NCI-H510A (cell line): ENCODE measurements around the gene AFTPH.

Source experiments
- DNase-seq: peaks from one replicate; lab custom pipeline; 2025; lab: John Stamatoyannopoulos, UW

The AFTPH gene

GRCh38 chr2:64612575-64613195 is 88.6 kb downstream of the AFTPH start:
- no peak for DNase-seq

DNA sequence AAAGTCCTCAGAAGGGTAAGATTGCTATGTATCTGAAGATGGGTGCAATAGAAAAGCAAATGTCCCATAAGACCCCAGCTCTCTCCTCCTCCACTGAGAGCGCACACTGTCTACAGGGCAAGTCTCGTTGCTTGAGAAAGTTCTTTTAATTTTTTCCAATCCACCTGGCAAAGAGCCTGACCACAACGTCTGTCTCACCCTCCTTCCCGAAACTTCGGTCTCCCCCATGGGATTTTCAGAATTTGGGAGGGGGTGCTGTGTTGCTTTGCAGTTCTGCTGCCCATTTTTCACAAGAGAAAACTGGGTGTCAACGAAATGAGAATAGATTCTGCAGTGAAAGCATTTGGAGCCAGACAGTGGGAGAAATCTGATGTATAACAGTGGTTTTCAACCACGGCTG is 89.1 kb downstream of the AFTPH start:
- DNase-seq = no peak

DNA sequence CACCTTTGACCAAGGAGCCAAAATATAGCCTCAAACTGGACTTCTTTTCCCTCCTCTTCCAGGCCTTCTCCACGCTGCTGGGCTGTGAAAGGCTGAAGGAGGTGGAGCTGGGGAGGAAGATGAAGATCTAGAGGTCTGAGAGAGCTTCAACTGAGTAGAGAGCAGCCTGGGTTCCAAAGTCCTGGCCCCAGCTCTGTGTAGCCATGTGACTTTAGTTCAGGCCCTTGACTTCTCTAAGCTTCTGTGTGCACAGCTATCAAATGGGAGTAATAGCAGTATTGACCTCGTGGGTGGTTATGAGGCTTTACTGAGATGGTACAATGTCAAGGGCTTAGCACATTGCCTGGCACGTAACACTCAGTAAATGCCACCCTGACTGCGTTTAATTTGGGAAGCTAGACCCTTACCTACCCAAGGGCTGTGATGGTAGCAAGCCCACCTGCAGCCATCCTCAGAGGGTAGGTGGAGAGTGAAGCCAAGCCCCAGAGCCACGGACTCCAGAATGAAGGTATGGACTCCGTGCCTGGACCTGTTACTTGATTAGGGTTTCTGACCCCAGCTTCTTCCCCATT is 91.2 kb downstream of the AFTPH start:
- DNase-seq = no peak

DNA sequence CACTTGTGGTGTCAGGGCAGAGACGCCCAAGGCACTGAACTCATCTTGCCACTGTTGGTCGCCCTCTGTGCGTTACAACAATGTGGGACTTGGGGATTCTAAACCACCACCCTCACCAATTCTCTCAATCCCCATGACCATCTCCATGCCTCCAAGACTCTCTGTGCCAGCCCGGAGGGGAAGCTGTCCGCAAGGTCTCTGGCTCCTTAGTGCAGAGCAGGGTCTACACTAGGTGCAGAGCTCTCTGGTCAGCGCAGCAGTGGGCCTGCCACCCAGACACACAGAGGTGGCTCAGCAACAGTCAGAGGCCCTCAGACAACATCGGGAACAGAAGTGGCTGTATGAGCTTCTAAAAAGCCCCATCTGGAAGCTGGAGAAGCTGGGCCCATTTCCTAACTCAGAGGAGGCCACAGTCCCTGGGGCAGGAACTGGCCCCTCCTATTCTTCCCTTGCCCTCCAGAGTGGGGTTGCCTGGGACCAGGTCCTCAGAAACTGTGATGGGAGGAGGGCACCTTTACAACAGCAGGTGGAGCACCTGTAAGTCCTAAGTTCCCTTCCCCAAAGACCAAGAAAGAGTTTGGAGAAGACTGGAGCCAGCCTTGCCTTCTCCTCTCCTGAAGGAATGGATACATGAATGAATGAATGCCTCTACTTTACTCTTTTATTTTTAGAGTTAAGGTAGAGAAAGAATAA is 91.9 kb downstream of the AFTPH start:
- no peak for DNase-seq

DNA sequence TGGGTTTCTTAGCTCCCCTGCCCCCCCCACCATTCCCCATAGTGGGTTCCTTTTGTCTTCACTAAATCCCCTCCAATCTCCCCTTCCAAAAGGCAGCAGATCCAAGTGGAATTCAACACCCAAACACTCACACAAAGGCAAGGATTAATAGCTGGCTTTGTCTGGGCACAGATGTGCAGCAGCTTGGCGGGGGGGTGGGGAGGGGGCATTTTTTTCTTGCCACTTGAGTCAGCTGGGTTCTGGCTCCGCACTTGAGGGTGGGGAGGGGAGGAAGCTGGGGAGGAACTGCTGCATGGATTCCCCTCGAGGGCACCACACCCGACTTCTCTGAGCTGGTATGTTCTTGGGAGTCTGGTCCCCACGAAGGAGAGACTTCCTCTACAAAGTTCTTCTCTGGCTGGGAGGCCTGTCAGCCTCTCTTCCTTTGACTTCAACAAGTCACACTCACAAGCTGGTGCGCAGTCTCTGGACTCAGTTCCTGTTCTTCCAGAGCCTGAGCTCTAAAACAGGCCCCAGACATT is 93.6 kb downstream of the AFTPH start:
- DNase-seq = no peak

GRCh38 chr2:64620661-64621060 is 96.5 kb downstream of the AFTPH start:
- DNase-seq = no peak

GRCh38 chr2:64622443-64623241 is 98.5 kb downstream of the AFTPH start:
- no peak for DNase-seq

- no peak for DNase-seq
Measured at GRCh38 chr2:64623242-64623850, 99.2 kb downstream of the AFTPH start.

DNA sequence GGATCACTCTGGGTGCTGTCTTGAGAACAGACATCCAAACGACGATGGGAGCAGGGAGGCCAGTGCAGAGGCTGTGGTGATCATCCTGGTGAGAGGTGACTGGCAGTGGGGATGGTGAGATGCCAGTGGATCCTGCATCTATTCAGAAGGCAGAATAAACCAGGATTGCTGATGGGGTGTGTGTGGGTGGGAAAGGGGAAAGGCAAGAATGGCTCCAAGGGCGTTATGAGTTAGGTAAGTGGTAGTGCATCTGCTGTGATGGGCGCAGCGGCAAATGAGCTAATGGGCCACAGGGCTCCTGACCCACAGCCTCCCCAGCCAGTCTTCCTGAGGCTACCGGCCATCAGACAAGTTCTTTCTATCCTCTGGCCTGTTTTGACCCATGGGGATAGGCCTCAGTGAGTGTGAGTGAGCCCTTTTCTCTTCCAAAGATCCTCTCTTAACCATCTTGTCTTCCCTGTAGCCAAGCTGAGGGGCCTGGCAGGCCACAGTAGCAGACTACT is 100.0 kb downstream of the AFTPH start:
- no peak for DNase-seq

- no peak for DNase-seq
Measured at GRCh38 chr2:64624862-64625261, 100.7 kb downstream of the AFTPH start.

DNA sequence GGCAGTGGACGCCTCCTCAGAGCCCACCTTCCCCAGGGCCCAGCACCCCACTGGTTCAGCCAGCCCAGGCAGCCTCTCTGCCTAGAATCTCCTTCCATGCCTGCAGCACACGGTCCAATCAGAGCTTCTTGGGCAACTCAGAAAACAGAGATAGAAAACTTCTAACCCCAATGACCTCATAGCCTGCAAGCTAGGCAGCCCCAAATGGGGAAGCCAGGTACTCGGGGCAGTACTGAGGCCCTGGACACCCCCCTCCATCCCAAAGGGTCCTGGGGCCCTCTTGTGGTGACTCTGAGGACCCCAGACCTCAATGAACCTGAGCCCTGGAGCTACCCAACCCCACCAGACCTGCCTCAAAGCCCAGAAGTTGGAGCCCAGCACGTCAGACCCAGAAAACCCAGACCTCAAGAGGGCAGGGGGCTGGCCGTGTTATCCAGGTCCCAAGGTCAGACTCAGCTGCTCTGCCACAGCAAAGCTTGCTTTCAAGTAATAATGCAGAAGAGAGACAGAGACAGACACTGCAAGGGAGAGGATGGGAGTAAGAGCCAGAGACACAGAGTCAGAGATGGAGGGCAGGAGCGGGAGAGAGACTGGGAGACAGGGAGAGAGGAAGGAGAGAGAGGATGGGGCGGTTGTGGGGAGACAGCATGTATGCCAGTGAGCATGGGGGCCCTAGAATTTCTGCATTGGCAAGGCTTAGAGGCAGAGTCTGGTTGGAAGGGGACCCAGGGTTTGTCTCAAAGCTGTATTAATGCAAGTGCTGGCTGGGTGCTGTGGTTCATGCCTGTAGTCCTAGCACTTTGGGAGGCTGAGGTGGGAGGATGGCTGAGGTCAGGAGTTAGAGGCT is 101.4 kb downstream of the AFTPH start:
- DNase-seq = no peak

DNA sequence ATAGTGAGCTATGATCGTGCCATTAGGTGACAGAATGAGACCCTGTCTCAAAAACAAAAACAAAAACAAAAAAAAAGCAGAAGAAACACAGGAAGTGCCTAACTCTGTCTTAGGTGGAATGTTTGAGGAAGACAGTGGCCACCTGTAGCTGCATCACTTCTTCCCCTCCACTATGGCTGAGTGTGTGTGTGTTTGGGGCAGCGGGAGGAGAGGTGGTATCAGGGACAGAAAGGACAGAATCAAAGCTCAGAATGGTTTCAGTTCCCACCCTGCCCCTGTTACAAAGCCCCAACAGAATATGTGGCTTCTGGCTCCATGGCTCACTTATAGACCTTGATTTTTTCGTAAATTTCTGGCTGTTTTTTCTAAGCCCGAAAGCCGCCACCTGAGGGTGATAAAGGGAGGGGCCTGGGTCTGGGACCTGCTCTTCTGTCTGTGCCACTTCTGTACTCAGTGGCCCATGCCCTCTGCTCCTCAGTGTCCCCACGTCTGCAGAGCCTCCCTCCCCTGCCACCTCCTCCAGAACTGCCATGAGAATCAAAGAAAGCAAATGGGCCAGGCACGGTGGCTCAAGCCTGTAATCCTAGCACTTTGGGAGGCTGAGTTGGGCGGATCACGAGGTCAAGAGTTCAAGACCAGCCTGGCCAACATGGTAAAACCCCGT is 102.2 kb downstream of the AFTPH start:
- no peak for DNase-seq

DNA sequence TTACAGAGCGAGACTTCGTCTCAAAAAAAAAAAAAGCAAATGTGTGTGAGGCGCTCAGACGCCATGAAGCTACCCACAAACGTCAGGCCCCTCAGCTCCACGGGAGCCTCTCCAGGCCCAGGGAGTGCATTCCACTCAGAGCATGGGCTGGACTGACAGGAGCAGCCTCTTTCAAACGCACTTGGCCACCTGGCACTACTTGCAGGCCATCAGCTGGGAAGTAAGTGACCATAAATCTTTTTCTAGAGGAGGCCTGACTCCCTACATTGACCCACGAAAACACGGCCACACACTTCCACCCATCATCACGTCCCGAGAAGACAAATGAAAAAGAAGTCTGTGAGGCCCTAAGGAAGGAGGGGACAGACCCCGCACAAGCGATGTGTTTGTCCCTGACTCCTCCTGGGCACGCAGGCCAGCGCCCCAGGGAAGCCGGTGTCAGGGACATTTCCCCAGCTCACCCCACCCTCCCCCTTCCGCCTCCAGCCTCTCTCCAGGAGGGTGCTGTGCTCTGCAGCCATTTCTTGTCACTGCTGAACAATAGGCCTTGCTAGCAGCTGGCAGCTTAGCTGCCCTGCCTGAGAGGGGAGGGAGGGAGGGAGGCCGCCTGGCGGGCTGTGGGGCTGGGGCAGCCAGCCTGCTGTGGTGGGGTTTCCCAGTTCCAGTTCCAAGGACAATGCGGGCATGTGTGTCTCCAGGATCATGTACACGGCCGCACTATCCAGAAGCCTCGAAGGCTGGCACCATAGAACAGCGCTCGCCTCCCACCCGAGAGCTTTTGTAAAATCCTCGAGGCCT is 103.0 kb downstream of the AFTPH start:
- DNase-seq = peak; percentile 77

DNA sequence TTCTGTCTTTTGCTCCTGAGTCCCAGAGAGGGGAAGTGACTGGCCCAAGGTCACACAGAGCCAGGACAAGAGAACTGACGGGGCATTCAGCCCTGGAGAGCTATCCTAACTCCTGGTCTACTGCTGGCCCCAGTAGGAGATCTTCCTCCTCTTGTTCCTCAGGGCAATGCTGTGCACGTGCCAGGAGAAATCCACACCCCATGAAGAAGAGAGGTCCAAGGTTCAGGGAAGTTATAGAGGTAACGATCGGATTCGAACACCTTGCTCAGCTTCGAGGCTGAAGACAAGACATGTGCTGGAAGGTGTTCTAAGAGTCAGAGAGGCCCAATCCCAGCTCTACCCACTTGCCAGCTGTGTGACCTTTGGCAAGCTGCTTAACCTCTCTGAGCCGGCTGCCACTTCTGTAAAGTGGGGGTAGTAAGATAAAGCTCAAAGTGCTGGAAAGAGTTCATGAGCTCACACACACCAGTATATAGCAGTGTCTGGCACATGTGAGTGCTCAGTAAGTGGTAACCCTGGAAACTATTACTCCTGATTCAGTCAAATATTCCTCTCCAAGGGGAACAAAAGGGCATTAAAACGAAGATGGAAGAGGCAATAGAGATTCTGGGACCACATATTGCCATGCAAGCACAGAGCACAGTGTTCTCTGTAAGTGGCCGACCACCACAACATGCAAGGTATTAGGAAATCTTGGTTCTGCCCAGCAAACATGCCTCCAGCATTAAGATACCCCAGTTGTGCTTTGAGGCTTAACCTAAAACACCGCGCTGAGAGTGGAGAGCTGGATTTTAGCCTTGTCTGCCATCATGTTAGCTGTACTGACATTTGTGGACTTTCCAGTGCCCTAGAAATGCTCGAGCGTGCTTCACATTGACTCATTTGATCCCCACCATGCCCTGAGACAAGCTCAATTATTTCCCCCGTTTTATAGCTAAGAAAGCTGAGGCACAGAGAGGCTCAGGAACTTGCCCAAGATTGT is 104.0 kb downstream of the AFTPH start:
- no peak for DNase-seq

- no peak for DNase-seq
Measured at GRCh38 chr2:64629329-64629781, 105.2 kb downstream of the AFTPH start.

- DNase-seq = no peak
Measured at GRCh38 chr2:64629875-64630274, 105.7 kb downstream of the AFTPH start.

DNA sequence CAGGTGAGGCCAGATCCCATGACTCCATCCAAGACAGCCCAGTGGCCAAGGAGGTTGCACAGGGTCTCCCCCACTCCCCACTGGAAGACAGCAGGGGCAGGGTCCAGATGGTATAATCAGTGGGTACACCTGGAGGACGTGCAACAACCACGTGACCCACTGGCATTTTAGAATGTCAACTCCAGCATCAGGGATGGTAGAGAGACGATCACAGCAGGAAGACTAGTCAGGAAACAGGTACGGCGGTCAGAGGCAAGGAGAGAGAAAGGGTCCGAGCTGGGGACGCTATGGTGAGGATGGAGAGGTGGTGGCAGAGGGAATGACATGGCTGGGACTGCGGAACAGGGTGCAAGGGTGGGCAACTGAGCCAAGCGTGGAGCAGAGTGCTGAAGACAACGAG is 106.6 kb downstream of the AFTPH start:
- DNase-seq = no peak

DNA sequence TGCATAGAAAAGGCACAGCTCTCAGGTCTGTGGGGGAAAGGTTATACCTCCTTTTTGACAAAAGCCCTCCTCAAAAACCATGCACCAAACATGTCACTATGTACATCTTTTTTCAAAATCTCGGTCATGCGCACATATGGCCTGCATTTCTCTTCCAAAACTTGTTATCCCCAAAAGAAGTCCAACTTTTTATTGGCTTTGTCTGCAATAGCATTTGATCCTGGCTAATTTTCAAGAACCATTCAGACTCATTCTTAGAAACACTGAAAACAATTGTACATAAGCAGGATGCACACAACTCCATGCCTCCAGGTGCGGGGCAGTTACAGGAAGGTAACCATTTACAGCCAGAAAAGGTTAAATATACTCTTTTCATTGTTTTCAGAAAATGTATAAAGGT is 107.6 kb downstream of the AFTPH start:
- no peak for DNase-seq
